ENCODE results near the gene EPO.

GRCh38 chr7:100685631-100686145 lies 34.6 kb upstream of the EPO start:
- TF ChIP-seq, protein P1, sequence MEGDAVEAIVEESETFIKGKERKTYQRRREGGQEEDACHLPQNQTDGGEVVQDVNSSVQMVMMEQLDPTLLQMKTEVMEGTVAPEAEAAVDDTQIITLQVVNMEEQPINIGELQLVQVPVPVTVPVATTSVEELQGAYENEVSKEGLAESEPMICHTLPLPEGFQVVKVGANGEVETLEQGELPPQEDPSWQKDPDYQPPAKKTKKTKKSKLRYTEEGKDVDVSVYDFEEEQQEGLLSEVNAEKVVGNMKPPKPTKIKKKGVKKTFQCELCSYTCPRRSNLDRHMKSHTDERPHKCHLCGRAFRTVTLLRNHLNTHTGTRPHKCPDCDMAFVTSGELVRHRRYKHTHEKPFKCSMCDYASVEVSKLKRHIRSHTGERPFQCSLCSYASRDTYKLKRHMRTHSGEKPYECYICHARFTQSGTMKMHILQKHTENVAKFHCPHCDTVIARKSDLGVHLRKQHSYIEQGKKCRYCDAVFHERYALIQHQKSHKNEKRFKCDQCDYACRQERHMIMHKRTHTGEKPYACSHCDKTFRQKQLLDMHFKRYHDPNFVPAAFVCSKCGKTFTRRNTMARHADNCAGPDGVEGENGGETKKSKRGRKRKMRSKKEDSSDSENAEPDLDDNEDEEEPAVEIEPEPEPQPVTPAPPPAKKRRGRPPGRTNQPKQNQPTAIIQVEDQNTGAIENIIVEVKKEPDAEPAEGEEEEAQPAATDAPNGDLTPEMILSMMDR (optimal IDR thresholded peaks at IDR 0.05 in 1 of 3, IDR thresholded peaks at IDR 0.05 in 1 of 3, conservative IDR thresholded peaks at IDR 0.05 in 1 of 3; ENCODE audit: extremely low read depth in 1 of 3, insufficient read depth in 2 of 3, low read length in 3 of 3), result no peak
- TF ChIP-seq EZH2 (IDR thresholded peaks at IDR 0.05; ENCODE audit: low read length), result no peak
